LNCAP (cell line): Measurements from ENCODE around the gene LRRC8E.

Experiments
- CTCF ChIP-seq: fragments of 450-650 bp; IDR thresholded peaks from 2 replicates; pipeline ENCODE4 v1.5.1; 2017; ENCODE audit warnings: mild to moderate bottlenecking

The LRRC8E gene

DNA sequence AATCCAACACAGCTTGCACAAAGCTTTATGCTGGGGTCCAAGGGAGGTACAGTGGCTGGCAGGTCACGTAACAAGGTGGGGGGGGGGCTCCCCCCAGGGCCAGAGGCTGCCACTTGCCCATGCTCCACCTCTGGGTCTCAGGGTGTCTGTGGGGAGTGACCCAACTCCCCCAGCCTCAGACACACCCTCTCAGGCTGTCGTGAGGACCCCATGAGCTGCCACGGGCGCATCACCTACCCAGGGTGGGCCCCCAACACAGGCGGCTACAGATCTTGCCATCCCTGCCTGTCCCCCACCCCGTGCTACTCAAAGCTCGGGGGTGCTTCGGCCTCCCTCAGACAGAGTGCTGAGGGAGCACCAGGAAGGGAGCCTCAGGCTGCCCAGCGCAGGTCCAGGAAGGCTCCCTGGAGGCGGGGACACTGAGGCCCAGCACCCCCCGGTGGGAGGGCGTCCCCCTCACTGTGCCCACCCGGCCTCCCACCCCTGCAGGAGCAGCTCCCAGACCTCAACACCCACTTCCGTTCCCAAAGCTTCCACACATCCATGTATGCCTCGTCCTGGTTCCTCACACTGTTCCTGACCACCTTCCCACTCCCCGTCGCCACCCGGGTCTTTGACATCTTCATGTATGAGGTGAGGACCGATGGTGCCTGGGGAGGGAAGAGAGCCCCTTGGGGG lies 37.2 kb upstream of the LRRC8E start:
- TF ChIP-seq CTCF = no peak

GRCh38 chr19:7851623-7852500 lies 36.4 kb upstream of the LRRC8E start:
- TF ChIP-seq CTCF = no peak

DNA sequence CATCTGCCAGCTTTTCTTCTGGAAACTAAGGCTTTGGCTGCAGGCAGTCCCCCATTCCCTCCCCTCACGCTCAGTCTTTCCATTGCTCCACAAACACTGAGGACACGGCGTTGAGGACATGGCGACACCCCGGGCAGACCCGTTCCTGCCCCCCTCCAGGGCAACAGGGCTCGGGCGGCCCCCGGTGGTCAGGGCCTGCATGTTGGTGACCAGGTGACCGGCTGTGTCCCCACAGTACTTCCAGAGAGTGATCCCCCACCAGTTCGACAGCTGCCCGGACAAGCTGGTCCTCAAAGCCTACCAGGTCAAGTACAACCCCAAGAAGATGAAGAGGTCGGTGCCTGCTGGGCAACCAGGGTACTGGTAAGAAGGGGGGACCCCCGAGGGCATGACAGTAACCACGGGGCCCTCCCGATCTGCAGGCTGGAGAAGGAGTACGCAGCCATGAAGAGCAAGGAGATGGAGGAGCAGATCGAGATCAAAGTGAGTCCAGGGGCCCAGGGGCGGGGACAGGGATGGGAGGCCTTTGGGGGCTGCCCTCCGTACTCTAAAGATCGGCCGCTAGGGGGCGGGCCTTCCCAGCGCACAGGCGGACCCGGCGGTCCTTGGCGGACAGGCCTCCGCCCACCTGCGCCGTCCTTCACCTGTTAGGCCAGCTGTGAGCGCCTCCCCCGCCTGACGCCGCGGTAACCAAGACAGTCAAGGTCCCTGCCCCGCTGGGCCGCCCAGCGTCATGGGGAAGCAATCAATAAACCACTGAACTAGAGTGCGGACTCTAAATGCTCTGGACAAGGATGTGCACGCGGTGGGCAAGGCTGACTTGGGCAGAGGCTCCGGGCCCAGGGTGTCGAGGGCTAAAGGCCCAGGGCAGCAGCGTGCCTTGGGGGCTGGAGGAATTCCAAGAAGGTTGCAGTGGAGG lies 35.2 kb upstream of the LRRC8E start:
- TF ChIP-seq CTCF = peak; percentile 93

GRCh38 chr19:7853770-7854128 lies 34.6 kb upstream of the LRRC8E start:
- TF ChIP-seq CTCF = no peak

- no peak for TF ChIP-seq CTCF
Observed at GRCh38 chr19:7855426-7856108, 32.7 kb upstream of the LRRC8E start.

- TF ChIP-seq CTCF = no peak
Observed at GRCh38 chr19:7856109-7856591, 32.2 kb upstream of the LRRC8E start.
